ENCODE data around the gene SUGCT. TPM values are rescaled to one million over a fixed set of nuclear protein-coding genes. Genes with fewer than 3 reads are reported as not detected.

SUGCT gene
- total and polyA plus RNA-seq, 12 donors = 8.4 to 96.4 (median 25.5) TPM

DNA sequence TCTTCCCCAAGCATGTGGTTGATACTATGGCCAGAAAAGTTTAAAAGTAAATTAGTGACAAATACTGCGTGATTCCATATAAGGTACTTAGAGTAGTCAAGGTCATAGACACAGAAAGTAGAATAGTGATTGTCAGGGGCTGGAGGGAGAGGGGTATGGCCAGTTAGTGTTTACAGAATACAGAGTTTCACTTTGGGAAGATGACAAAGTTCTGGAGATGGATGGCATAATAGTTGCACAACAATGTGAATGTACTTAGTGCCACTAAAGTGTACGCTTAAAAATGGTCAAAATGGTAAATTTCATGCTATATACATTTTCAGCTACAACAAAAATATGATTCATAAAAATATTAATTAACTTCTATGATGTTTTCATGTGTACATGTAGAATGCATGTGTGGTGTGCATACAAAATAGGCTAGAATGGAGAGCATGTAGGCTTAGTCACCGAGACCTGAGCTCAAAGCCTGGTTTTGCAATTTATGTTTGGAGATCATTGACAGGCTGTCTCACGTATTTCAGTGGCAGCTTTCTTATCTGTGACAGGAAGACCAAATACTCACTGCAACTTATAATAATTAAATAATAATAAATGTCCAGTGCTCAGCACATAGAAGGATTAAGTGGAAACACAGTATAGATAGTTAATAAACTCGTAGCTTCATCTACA, 625.6 kb downstream of the SUGCT start:
- DNase-seq = no peak
- no peak overlapping the region for H3K27ac ChIP-seq
- peaks cover 2 to 8% of the 10 kb centered on the region in 2 donors for H3K4me1 ChIP-seq (replicated peaks in 1 of 2)
- TF ChIP-seq POLR2A (IDR thresholded peaks at IDR 0.05) = no peak
- TF ChIP-seq, protein P1, sequence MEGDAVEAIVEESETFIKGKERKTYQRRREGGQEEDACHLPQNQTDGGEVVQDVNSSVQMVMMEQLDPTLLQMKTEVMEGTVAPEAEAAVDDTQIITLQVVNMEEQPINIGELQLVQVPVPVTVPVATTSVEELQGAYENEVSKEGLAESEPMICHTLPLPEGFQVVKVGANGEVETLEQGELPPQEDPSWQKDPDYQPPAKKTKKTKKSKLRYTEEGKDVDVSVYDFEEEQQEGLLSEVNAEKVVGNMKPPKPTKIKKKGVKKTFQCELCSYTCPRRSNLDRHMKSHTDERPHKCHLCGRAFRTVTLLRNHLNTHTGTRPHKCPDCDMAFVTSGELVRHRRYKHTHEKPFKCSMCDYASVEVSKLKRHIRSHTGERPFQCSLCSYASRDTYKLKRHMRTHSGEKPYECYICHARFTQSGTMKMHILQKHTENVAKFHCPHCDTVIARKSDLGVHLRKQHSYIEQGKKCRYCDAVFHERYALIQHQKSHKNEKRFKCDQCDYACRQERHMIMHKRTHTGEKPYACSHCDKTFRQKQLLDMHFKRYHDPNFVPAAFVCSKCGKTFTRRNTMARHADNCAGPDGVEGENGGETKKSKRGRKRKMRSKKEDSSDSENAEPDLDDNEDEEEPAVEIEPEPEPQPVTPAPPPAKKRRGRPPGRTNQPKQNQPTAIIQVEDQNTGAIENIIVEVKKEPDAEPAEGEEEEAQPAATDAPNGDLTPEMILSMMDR (IDR thresholded peaks at IDR 0.05) = no peak
- intact Hi-C loops (cut with DNase I) = no loop called here
- no peak overlapping the region for H3K4me3 ChIP-seq
- H3K27me3 ChIP-seq = no peaks in the 10 kb centered on the region
- H3K9me3 ChIP-seq (replicated peaks in 1 of 3) = no peaks in the 10 kb centered on the region
- H3K36me3 ChIP-seq (replicated peaks in 1 of 2) = no peaks in the 10 kb centered on the region
- WGBS, 4 donors = 66 to 78% (median 73%) methylated on average over 5 of the region's 5 CpGs

DNA sequence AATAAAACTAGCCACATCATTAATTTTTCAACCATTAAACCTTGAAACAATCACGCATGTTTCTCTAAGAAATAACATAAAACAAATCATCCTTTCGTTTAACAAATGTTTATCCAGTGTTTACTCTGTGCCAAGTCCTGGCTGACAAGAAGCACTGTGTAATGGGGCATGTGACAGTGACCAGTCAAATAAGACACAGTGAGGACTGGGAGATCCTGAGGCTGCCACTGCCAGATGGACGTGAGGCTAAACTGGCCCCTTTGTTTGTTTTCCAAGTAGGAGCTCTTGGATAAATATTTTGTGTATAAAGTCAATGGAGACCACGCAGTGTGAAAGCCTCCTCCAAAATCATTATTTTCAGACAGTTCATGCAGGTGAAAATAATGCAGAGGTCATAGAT, 626.2 kb downstream of the SUGCT start:
- intact Hi-C loops (cut with DNase I) = no loop called here
- H3K27ac ChIP-seq = no peak overlapping the region
- H3K4me1 ChIP-seq (replicated peaks in 1 of 2) = peaks cover 0 to 8% of the 10 kb centered on the region in 2 donors
- H3K27me3 ChIP-seq = no peaks in the 10 kb centered on the region
- WGBS, 4 donors = 44 to 62% (median 58%) methylated on average over 4 of the region's 4 CpGs
- H3K4me3 ChIP-seq = no peak overlapping the region
- no peak for TF ChIP-seq POLR2A (IDR thresholded peaks at IDR 0.05)
- TF ChIP-seq, protein P1 (IDR thresholded peaks at IDR 0.05) = no peak
- no peaks in the 10 kb centered on the region for H3K36me3 ChIP-seq (replicated peaks in 1 of 2)
- H3K9me3 ChIP-seq (replicated peaks in 1 of 3) = no peaks in the 10 kb centered on the region
- DNase-seq = peak in 1 of 7 donors; percentile 29

DNA sequence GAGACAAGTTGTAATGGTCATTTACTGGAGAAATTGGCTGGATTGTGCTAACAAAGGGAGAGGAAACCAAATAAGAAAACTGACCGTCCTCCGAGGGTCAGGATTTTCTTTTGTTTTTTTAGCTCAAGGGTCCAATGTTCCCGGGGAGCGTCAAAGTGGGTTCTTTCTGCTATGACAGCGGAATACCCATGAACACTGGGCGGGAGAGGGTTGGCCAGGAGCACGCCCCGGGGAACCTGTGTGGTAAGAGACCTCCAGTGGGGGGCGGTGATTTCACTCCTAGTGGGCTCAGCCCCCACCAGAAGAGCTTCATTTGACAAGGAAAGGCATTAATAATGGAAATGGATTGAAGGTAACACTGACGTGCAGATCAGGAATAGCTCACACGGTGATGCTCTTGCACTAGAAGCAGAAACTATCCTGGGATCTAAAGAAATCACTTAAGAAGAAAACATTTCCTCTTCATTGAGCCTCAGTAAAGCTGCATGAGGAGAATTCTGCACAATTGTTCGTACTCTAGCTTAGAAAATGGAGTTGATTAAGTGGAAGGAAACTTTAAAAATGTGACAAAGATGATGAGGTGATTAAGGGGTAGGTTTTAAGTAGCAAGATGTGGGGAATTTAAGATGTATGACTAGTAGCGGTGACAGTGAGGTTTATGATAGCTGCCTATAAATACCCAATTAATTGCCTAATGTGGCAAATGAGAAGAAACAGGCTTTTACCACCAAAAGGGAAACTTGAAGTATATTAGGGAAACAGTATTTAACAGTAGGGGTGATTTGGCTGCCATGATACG, 627.2 kb downstream of the SUGCT start:
- Histone ChIP-seq H3K4me3 (no peak overlapping the region), H3K27me3 (no peaks in the 10 kb centered on the region), H3K4me1 (replicated peaks in 1 of 2) (peaks cover 0 to 8% of the 10 kb centered on the region in 2 donors), H3K36me3 (replicated peaks in 1 of 2) (no peaks in the 10 kb centered on the region), H3K27ac (no peak overlapping the region), H3K9me3 (replicated peaks in 1 of 3) (no peaks in the 10 kb centered on the region)
- 84 to 92% (median 88%) methylated on average over 14 of the region's 14 CpGs for WGBS, 4 donors
- DNase-seq = no peak
- TF ChIP-seq, protein P1 (IDR thresholded peaks at IDR 0.05) = no peak
- no peak for TF ChIP-seq POLR2A (IDR thresholded peaks at IDR 0.05)
- intact Hi-C loops (cut with DNase I) = no loop called here

DNA sequence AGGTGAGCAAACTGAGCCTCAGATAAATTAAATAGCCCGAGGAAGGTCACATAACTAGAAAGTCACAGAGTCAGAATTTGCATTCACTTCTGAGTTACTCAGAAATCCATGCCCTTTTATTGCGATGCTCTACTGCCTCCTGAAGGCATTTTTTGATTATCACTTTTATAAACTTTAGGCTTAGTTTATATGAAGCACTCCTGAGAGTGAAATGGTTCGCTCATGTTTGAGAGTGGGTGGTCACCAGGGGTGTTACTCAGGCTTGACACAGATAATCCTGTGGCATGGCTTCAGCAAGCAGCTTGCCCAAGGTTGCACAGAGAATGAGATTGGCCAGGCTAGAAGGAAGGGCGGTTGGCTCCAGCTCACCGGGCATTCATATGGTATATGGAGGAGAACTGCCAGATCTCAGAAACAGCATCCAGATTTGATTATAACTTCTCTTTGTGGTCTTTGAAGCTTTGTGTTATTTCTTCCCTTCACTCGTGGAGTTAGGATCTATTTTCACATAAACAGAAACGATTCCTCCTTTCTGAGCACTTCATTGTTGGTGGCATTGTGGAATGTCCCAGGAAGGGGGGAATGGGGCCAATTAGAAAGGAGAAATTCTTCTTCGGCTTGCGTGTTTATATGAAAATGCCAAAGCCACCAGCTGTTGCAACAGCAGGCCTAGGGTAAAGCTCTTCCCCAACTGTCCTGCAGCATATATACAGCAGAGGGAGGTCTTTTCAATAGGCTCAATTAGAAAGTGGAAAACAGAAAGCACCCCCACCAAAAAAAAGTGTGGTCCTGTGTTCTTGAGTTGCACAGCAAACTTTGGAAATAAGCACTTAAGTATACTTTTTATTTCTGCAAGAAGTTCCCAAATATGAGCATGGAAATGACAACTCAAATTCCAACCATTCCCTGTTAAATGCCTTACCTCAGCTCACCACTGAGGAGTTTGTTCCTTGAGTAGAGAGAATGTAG, 628.8 kb downstream of the SUGCT start:
- WGBS, 4 donors = 76 to 88% (median 83%) methylated on average over 9 of the region's 9 CpGs
- Histone ChIP-seq H3K9me3 (replicated peaks in 1 of 3) (no peaks in the 10 kb centered on the region), H3K36me3 (replicated peaks in 1 of 2) (no peaks in the 10 kb centered on the region), H3K4me1 (replicated peaks in 1 of 2) (peaks cover 0 to 8% of the 10 kb centered on the region in 2 donors), H3K27me3 (no peaks in the 10 kb centered on the region), H3K27ac (no peak overlapping the region), H3K4me3 (no peak overlapping the region)
- intact Hi-C loops (cut with DNase I) = no loop called here
- TF ChIP-seq, protein P1 (IDR thresholded peaks at IDR 0.05) = peak in 3 of 6 experiments; percentile 29 to 37 (median 35)
- TF ChIP-seq POLR2A (IDR thresholded peaks at IDR 0.05) = no peak
- no peak for DNase-seq
